Caco-2 (cell line): ENCODE results near the gene LMO7. TPM values are rescaled to one million over a fixed set of nuclear protein-coding genes. Genes with fewer than 3 reads are reported as not detected.

ENCODE experiments used
- BruUV-seq: library from RNA; stranded (reverse); fragments of 400-500 nt; replicated peaks from 2 replicates; lab custom pipeline; 2021; lab: Mats Ljungman, UMichigan
- CTCF ChIA-PET: fragments of 300-600 bp; sonication (Branson Sonifier 250); formaldehyde crosslinking; loops from one replicate; lab custom pipeline; 2022; ENCODE audit warnings: antibody characterized with exemption; lab: Charles Lee
- POLR2A ChIA-PET: fragments of 300-600 bp; sonication (Branson Sonifier 250); formaldehyde crosslinking; loops from one replicate; lab custom pipeline; 2022; ENCODE audit warnings: antibody characterized with exemption; lab: Charles Lee
- DNase-seq, 2 experiments: peaks; one replicate each; pipeline versions ENCODE4 v3.0.0 to v3.0.0-alpha.2; 2020 to 2022
- H3K27me3 ChIP-seq: replicated peaks from 2 replicates; pipeline ENCODE4 v1.6.0; 2011; ENCODE audit warnings: low read length; ENCODE audit not compliant: control insufficient read depth, insufficient read depth
- H3K36me3 ChIP-seq: 2 replicates; pipeline ENCODE4 v1.5.1; 2011; ENCODE audit warnings: low read length; ENCODE audit not compliant: control insufficient read depth, insufficient read depth
- H3K4me1 ChIP-seq: fragments of 250-450 bp; sonication (Bioruptor Pico); 2 replicates; pipeline ENCODE4 v1.5.1; 2020; ENCODE audit warnings: mild to moderate bottlenecking
- H3K4me3 ChIP-seq: 2 replicates; pipeline ENCODE4 v1.5.1; 2011; ENCODE audit warnings: low read depth, mild to moderate bottlenecking, control low read depth, low read length
- H3K9me3 ChIP-seq: fragments of 250-450 bp; sonication (Bioruptor Pico); 2 replicates; pipeline ENCODE4 v1.5.1; 2020; ENCODE audit warnings: mild to moderate bottlenecking, moderate library complexity
- H3K27ac Mint-ChIP-seq: one replicate; pipeline ENCODE4 v1.8.0; 2022; ENCODE audit warnings: mixed read lengths; ENCODE audit not compliant: unreplicated experiment
- H3K27me3 Mint-ChIP-seq: one replicate; pipeline ENCODE4 v1.8.0; 2022; ENCODE audit warnings: mixed read lengths; ENCODE audit not compliant: insufficient read depth, unreplicated experiment
- H3K36me3 Mint-ChIP-seq: one replicate; pipeline ENCODE4 v1.8.0; 2022; ENCODE audit warnings: mild to moderate bottlenecking, mixed read lengths; ENCODE audit not compliant: insufficient read depth, unreplicated experiment
- H3K4me1 Mint-ChIP-seq: one replicate; pipeline ENCODE4 v1.8.0; 2022; ENCODE audit warnings: low read depth, mixed read lengths; ENCODE audit not compliant: unreplicated experiment
- H3K4me3 Mint-ChIP-seq: one replicate; pipeline ENCODE4 v1.8.0; 2022; ENCODE audit warnings: mild to moderate bottlenecking, moderate library complexity, mixed read lengths; ENCODE audit not compliant: unreplicated experiment
- H3K9me3 Mint-ChIP-seq: one replicate; pipeline ENCODE4 v1.8.0; 2022; ENCODE audit warnings: mixed read lengths; ENCODE audit not compliant: unreplicated experiment
- CTCF ChIP-seq, 2 experiments: fragments of 200-600 bp in 1 of 2; IDR thresholded peaks; 1 replicate in 1 of 2; 2 replicates in 1 of 2; pipeline versions ENCODE4 v1.5.1 to v1.8.0; 2011 to 2022; ENCODE audit warnings: antibody characterized with exemption in 1 of 2, control low read depth in 1 of 2, inconsistent platforms in 1 of 2, low read depth in 1 of 2, low read length in 1 of 2, mild to moderate bottlenecking in 1 of 2, moderate library complexity in 1 of 2; ENCODE audit not compliant: insufficient read depth in 1 of 2, severe bottlenecking in 1 of 2, unreplicated experiment in 1 of 2
- intact Hi-C: fragments of 100-400 bp; cut with micrococcal nuclease; formaldehyde crosslinking; loops from one replicate; pipeline ENCODE4 v1.10.0; 2022; ENCODE audit not compliant: unreplicated experiment
- total RNA-seq: library from RNA; stranded (reverse); gene quantifications from 2 replicates; pipeline ENCODE4 v1.2.3, GENCODE V29; 2022

Gene LMO7
- total RNA-seq, 1 experiment from 2014 or later, result 209 TPM

DNA sequence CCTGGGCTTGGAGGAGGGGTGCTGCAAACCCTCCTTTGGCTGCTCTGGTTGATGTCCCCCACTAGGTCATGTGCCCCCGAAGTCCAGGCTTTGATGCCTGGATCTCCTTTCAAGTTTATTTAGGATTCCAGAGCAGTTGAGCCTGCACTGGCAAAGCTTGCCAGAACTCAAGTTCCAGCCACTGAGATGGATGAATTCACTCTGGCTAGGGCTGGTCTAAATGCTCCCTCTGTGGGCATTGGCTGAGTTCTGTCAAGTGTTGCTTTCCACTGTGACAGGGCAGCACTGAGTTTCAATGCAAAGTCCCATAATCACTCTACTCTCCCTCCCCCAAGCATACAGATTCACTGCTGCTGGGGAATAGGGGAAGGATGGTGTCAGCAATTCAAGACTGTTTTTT, 17.8 kb upstream of the LMO7 start:
- no peaks in the 10 kb centered on the region for H3K27me3 ChIP-seq
- BruUV-seq, result no TSS peak
- no peak overlapping the region for H3K4me3 Mint-ChIP-seq
- H3K36me3 ChIP-seq, result no peaks in the 10 kb centered on the region
- no peaks in the 10 kb centered on the region for H3K4me1 ChIP-seq
- no peak for DNase-seq
- ChIA-PET CTCF (no interaction called here), POLR2A (no interaction called here)
- H3K4me3 ChIP-seq, result no peak overlapping the region
- no peak for TF ChIP-seq CTCF (IDR thresholded peaks at IDR 0.05; ENCODE audit: insufficient read depth in 1 of 2, low read depth in 1 of 2, low read length in 1 of 2, severe bottlenecking in 1 of 2, unreplicated experiment in 1 of 2)
- H3K4me1 Mint-ChIP-seq, result no peaks in the 10 kb centered on the region
- H3K27ac Mint-ChIP-seq, result no peak overlapping the region
- peaks cover 8% of the 10 kb centered on the region for H3K36me3 Mint-ChIP-seq
- no peaks in the 10 kb centered on the region for H3K9me3 ChIP-seq
- H3K9me3 Mint-ChIP-seq, result no peaks in the 10 kb centered on the region
- H3K27me3 Mint-ChIP-seq, result no peaks in the 10 kb centered on the region
- intact Hi-C loops, result no loop called here

GRCh38 chr13:75620020-75620419, 16.1 kb upstream of the LMO7 start:
- DNase-seq, result no peak
- intact Hi-C loops, result no loop called here
- ChIA-PET POLR2A (no interaction called here), CTCF (no interaction called here)
- Histone ChIP-seq H3K4me1 (no peaks in the 10 kb centered on the region), H3K27me3 (no peaks in the 10 kb centered on the region), H3K9me3 (no peaks in the 10 kb centered on the region), H3K4me3 (no peak overlapping the region), H3K36me3 (no peaks in the 10 kb centered on the region)
- no TSS peak for BruUV-seq
- Mint-ChIP-seq H3K27me3 (no peaks in the 10 kb centered on the region), H3K4me3 (no peak overlapping the region), H3K36me3 (peaks cover 8% of the 10 kb centered on the region), H3K4me1 (no peaks in the 10 kb centered on the region), H3K9me3 (no peaks in the 10 kb centered on the region), H3K27ac (no peak overlapping the region)
- TF ChIP-seq CTCF (IDR thresholded peaks at IDR 0.05; ENCODE audit: insufficient read depth in 1 of 2, low read depth in 1 of 2, low read length in 1 of 2, severe bottlenecking in 1 of 2, unreplicated experiment in 1 of 2), result no peak

- Histone ChIP-seq H3K4me3 (no peak overlapping the region), H3K27me3 (no peaks in the 10 kb centered on the region), H3K9me3 (no peaks in the 10 kb centered on the region), H3K4me1 (no peaks in the 10 kb centered on the region), H3K36me3 (no peaks in the 10 kb centered on the region)
- BruUV-seq, result no TSS peak
- Mint-ChIP-seq H3K27ac (no peak overlapping the region), H3K9me3 (no peaks in the 10 kb centered on the region), H3K4me3 (no peak overlapping the region), H3K4me1 (no peaks in the 10 kb centered on the region), H3K36me3 (peaks cover 8% of the 10 kb centered on the region), H3K27me3 (no peaks in the 10 kb centered on the region)
- DNase-seq, result no peak
- no peak for TF ChIP-seq CTCF (IDR thresholded peaks at IDR 0.05; ENCODE audit: insufficient read depth in 1 of 2, low read depth in 1 of 2, low read length in 1 of 2, severe bottlenecking in 1 of 2, unreplicated experiment in 1 of 2)
- ChIA-PET POLR2A (no interaction called here), CTCF (no interaction called here)
- intact Hi-C loops, result no loop called here
These were observed 15.0 kb upstream of the LMO7 start for GRCh38 chr13:75621147-75621546.
